Suprapubic skin (tissue), 3 donors: ENCODE results near the gene MGAT5.

Experiments used
- CTCF ChIP-seq, 2 donors: fragments of 200-600 bp in 1 of 2; fragments of 450-650 bp in 1 of 2; sonication (generic) in 1 of 2; IDR thresholded peaks; one replicate each; pipeline ENCODE4 v1.5.1; 2016 to 2019; ENCODE audit warnings: antibody characterized with exemption in 2 of 2, mild to moderate bottlenecking in 1 of 2, moderate library complexity in 1 of 2
- EP300 ChIP-seq: sonication (generic); formaldehyde crosslinking; IDR thresholded peaks from one replicate; pipeline ENCODE4 v1.6.1; 2017; ENCODE audit warnings: antibody characterized with exemption
- POLR2A ChIP-seq, 2 donors: fragments of 450-650 bp; IDR thresholded peaks; one replicate each; pipeline ENCODE4 v1.6.1; 2017; ENCODE audit warnings: antibody characterized with exemption in 2 of 2, mild to moderate bottlenecking in 2 of 2, moderate library complexity in 2 of 2

- TF ChIP-seq EP300 (no peak), CTCF (IDR thresholded peaks at IDR 0.05) (no peak), POLR2A (IDR thresholded peaks at IDR 0.05) (no peak)
These were observed 3.6 kb downstream of the MGAT5 start for GRCh38 chr2:134257509-134257908.
